HG03520 (cell line): ENCODE measurements around the gene OR51E1.
A peak's percentile ranks its signal among the peaks of the same experiment; 100 is the strongest.

ENCODE experiments used
- ATAC-seq: cut with Tn5 transposase; IDR thresholded peaks from one replicate; pipeline ENCODE4 v1.9.1; 2021; ENCODE audit warnings: mild to moderate bottlenecking, moderate library complexity; ENCODE audit not compliant: unreplicated experiment

Gene OR51E1

GRCh38 chr11:4647766-4648165 is 4.0 kb downstream of the OR51E1 start:
- no peak for ATAC-seq

DNA sequence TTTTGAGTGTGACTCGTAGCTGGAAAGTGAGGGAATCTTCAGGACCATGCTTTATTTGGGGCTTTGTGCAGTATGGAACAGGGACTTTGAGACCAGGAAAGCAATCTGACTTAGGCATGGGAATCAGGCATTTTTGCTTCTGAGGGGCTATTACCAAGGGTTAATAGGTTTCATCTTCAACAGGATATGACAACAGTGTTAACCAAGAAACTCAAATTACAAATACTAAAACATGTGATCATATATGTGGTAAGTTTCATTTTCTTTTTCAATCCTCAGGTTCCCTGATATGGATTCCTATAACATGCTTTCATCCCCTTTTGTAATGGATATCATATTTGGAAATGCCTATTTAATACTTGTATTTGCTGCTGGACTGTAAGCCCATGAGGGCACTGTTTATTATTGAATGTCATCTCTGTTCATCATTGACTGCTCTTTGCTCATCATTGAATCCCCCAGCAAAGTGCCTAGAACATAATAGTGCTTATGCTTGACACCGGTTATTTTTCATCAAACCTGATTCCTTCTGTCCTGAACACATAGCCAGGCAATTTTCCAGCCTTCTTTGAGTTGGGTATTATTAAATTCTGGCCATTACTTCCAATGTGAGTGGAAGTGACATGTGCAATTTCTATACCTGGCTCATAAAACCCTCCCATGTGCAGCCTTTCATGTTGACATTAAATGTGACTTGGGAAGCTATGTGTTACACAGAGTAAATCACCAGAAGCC is 11.0 kb downstream of the OR51E1 start:
- ATAC-seq, result no peak

DNA sequence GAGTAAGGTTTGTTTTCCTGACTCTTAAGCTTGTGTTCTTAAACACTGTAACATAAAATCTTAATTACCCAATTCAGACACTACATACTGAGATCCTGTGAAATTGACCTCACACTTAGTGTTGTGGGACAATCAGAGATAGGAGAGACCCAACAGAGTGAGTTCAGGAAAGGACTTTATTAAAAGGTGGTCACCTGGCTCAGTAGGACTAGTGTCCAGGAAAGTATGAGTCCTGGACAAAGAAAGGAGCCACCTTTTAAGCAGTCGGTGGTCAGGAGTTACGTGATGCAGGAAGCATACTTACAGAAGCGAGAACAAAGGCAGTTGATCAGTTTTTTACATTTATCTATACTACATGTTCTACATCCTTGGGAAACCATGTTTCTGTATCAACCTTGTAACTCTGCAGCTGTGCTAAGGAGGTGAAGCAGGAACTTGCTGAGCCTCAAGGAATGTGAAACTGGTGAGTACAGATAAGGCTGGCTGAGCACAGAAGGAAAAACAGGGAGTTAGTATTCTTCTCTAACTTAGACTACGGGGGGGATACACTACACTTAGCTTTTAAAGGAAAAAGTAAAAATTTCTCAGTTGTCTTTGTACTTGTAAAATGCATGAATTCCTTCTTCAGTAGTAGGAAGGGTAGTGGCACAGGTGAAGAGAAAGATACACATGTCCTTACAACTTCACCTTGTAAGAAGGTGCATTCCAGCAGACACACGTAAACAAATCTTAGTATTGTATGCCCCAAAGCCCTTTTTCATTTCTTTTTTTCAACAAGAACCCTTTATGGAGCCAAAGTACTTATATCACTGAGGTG is 15.1 kb downstream of the OR51E1 start:
- ATAC-seq, result no peak

GRCh38 chr11:4662876-4663275 is 19.1 kb downstream of the OR51E1 start:
- no peak for ATAC-seq

DNA sequence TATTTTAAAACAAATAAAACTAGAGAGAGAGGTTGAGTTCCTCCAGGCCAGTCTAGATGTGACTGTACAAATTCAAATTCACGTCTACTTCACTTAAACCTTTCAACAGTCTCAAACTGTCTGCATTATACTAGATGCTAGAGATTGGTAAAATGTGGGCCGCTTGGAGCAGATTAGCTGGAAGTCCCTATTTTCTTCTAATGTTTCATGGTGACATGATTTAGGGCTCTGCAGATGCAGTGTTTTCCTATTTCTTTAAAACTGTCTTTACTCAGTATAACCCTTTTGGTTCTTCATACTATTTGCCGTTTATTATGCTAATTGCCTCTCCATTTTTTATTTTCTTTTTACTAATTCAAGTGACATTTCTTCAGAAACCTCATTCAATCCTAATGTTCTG is 20.4 kb downstream of the OR51E1 start:
- ATAC-seq, result no peak

- no peak for ATAC-seq
Measured at GRCh38 chr11:4664786-4665185, 21.0 kb downstream of the OR51E1 start.

- ATAC-seq, result no peak
Measured at GRCh38 chr11:4665424-4665823, 21.6 kb downstream of the OR51E1 start.

- no peak for ATAC-seq
Measured at GRCh38 chr11:4671741-4672140, 28.0 kb downstream of the OR51E1 start.

- no peak for ATAC-seq
Measured at GRCh38 chr11:4672470-4672869, 28.7 kb downstream of the OR51E1 start.

DNA sequence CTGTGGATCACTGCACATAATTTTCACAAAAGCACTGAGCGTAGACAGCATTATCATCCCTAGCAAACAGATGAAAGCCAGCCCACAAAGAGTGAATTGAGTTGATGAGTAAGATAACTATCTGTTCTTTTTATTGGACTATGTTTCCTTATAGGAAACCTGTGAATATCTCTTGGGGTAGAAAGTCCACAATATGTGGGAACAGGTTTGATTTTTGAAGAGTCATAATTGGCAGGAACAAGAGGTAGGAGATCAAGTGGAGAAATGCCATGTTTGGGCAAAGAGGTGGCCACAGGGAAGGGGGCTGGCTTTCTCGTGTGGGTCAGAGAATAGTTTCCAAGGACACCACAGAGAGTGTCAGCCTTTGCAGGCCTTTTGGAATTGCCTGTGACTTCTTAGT is 30.0 kb downstream of the OR51E1 start:
- no peak for ATAC-seq

DNA sequence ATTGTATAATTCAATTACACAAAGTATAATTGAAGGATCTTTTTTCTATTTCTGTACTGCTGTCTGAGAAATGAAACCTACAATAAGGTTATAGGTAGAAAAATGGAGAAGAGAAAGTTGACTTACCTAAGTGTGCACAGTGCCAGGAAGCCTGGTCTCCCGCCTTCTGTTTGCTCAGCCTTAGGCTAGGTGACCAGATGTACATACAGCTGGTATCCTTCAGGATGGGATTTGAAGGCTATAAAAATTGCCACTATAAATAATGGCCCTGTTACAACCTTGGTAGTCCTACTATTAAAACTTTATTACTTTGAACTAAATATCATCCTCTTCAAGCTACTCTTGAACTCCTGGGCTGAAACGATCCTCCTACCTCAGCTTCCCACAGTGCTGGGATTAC is 34.2 kb downstream of the OR51E1 start:
- no peak for ATAC-seq

DNA sequence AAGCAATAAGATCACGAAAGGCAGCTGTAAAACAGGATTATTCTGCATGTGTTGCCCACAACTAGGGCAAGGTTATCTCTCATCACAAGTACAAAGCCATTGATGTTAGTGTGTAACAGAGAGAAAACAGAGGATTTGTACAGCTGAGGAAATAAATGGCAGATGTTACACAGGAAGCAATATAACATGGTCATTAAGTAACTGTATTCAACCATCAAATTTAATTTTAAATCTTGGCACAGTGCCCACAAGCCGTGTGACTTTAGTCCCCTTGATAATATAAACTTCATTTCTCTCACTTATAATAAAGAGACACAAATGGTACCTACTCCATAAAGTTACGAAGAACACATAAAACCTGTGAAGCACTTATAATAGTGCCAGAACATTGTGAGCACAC is 36.6 kb downstream of the OR51E1 start:
- ATAC-seq, result no peak

- no peak for ATAC-seq
Measured at GRCh38 chr11:4682623-4683419, 39.0 kb downstream of the OR51E1 start.

DNA sequence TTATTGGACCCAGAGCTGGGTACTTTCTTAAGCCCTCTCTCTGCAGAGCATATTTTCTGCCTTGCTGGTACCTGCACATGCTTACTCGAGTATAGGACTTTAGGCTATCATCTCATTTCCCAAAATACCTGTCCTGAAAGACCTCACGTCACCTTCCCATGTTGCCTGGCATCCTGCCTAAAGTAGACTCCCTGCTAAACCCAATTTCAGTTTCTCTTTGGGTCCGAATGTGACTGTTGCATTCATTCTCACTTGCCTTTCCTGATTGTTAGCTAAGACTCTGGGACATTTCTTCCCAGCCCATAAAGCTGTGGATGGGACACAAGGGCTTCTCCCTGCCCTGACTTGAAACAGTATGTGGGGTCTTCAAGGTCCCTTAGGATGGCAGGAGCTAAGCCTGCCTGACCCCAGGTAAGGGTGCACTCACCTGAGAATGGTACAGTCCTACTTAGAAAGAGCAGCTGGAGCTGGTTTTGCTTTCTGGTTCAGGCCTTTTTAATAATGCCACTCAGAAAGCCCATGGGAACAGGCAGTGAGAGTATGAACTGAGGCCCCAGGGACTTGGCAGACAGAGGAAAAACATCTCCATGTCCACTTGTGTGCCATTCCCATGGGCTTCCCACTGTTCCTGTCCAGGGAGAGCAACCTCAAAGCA is 41.0 kb downstream of the OR51E1 start:
- no peak for ATAC-seq

- ATAC-seq, result no peak
Measured at GRCh38 chr11:4695442-4695841, 51.7 kb downstream of the OR51E1 start.

- ATAC-seq, result no peak
Measured at GRCh38 chr11:4697585-4697984, 53.8 kb downstream of the OR51E1 start, which contains the start of gene OR51E2. Gene OR51E2, minus strand, starts transcription at chr11:4697853. Its CDS starts 15,142 bp downstream, at chr11:4682711.

DNA sequence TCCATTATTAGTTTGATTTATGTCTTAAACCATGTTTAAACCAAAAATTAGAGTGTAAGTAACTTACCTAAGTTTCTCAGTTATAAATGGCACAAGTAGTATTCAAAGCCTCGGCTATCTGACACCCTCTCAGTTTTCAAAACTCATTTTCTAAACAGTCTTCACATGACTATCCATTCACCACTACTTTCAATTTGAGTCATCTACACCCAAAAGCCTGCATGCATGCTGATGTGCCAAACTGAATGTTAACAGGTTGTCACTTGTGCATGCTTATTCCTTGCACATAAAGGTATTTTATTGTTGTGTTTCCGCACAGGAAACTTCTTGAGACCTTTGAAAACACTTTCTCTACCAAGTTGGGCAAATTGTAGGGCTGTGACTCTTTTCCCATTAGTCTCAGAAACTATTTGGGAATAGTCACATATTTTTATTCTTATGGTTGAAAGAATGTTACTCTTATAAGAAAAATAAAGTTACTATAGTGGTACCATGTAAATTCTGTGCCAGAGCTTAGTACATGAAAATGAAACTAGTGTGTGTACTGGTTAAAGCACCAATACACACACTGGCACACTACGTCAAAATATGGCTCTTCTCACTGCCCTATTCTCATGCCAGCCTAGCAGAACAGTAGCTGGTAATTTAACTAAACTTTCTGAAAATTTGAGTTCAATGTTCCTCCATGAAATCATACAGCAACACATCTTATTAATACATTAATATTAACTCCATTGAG is 56.1 kb downstream of the OR51E1 start:
- ATAC-seq, result peak; percentile 92

DNA sequence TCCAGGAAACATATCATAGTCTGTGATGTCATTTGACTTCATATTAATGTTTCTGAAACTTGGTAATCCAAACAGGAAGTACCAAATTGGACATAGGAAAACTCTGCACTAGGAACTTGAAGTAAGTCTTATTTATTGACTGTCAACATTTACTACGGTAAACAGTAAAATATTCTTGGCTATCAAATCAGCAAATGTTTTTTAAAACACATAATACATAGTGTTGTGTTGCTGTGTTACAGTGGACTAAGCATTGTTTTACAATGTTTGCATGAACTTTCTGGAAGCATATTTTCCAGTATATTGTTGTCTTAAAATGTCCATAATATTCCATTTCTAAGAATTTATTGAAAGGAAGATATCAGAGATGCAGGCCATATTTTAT is 56.6 kb downstream of the OR51E1 start:
- no peak for ATAC-seq

GRCh38 chr11:4704054-4704789 is 60.4 kb downstream of the OR51E1 start, which contains the start of gene MMP26:
Gene MMP26, plus strand, starts transcription at chr11:4704784.
- ATAC-seq, result peak; percentile 43
